ENCODE results near the gene CERS2.

GRCh38 chr1:150994248-150994647, 19.6 kb upstream of the CERS2 start:
- TF ChIP-seq ZNF16 (tag by site-specific recombination; IDR thresholded peaks at IDR 0.05; ENCODE audit: low read depth) (no peak), PRDM1 (tag by site-specific recombination; IDR thresholded peaks at IDR 0.05) (no peak)

Measured in HEK293 (cell line).